Suprapubic skin (tissue), 4 donors: Measurements from ENCODE around the gene USP15. TPM values are rescaled to one million over a fixed set of nuclear protein-coding genes. Genes with fewer than 3 reads are reported as not detected.

ENCODE experiments used
- DNase-seq, 2 donors: peaks; one replicate each; pipeline ENCODE4 v3.0.0-alpha.2; 2019; ENCODE audit warnings: low spot score in 2 of 2
- H3K27ac ChIP-seq: fragments of 200-600 bp; sonication (generic); one replicate; pipeline ENCODE4 v1.5.1; 2019
- H3K27me3 ChIP-seq: fragments of 200-600 bp; sonication (generic); one replicate; pipeline ENCODE4 v1.5.1; 2019
- H3K36me3 ChIP-seq: fragments of 200-600 bp; sonication (generic); one replicate; pipeline ENCODE4 v1.5.1; 2019
- H3K4me1 ChIP-seq: fragments of 200-600 bp; sonication (generic); one replicate; pipeline ENCODE4 v1.5.1; 2019
- H3K4me3 ChIP-seq: fragments of 200-600 bp; sonication (generic); one replicate; pipeline ENCODE4 v1.5.1; 2019; ENCODE audit warnings: mild to moderate bottlenecking
- H3K9me3 ChIP-seq: fragments of 200-600 bp; sonication (generic); one replicate; pipeline ENCODE4 v1.5.1; 2019
- CTCF ChIP-seq, 2 donors: fragments of 200-600 bp in 1 of 2; fragments of 450-650 bp in 1 of 2; sonication (generic) in 1 of 2; IDR thresholded peaks; one replicate each; pipeline ENCODE4 v1.5.1; 2016 to 2019; ENCODE audit warnings: antibody characterized with exemption in 2 of 2, mild to moderate bottlenecking in 1 of 2, moderate library complexity in 1 of 2
- EP300 ChIP-seq: sonication (generic); formaldehyde crosslinking; IDR thresholded peaks from one replicate; pipeline ENCODE4 v1.6.1; 2017; ENCODE audit warnings: antibody characterized with exemption
- POLR2A ChIP-seq, 2 donors: fragments of 450-650 bp; IDR thresholded peaks; one replicate each; pipeline ENCODE4 v1.6.1; 2017; ENCODE audit warnings: antibody characterized with exemption in 2 of 2, mild to moderate bottlenecking in 2 of 2, moderate library complexity in 2 of 2
- POLR2AphosphoS5 ChIP-seq, 3 donors: sonication (generic); formaldehyde crosslinking; IDR thresholded peaks; one replicate each; pipeline ENCODE4 v1.6.1; 2017; ENCODE audit warnings: antibody characterized with exemption in 3 of 3
- WGBS: methylation state at CpG from one replicate; pipeline ENCODE4 v1.1.5; 2018; 5-methylcytosine and 5-hydroxymethylcytosine counted together
- total RNA-seq, 4 donors: library from RNA; depleted of rRNA; stranded (reverse); fragments of >200 nt; gene quantifications; one replicate each; pipeline ENCODE4 v1.1.0, GENCODE V29; 2016

The USP15 gene
- total RNA-seq, 4 donors from 2014 or later, result 59.1 to 141 (median 80.6) TPM

GRCh38 chr12:62232143-62232729 lies 28.0 kb upstream of the USP15 start:
- Histone ChIP-seq H3K4me3 (no peak overlapping the region), H3K27me3 (no peaks in the 10 kb centered on the region), H3K4me1 (no peaks in the 10 kb centered on the region), H3K36me3 (no peaks in the 10 kb centered on the region), H3K9me3 (no peaks in the 10 kb centered on the region), H3K27ac (no peak overlapping the region)
- no peak for TF ChIP-seq CTCF (IDR thresholded peaks at IDR 0.05)
- no peak for TF ChIP-seq EP300
- no peak for TF ChIP-seq POLR2AphosphoS5 (IDR thresholded peaks at IDR 0.05)
- no peak for TF ChIP-seq POLR2A (IDR thresholded peaks at IDR 0.05)
- DNase-seq, result no peak
- 95% methylated on average over 3 of the region's 3 CpGs for WGBS

GRCh38 chr12:62233805-62234204 lies 26.4 kb upstream of the USP15 start:
- H3K27ac ChIP-seq, result no peak overlapping the region
- no peak for TF ChIP-seq EP300
- TF ChIP-seq POLR2A (IDR thresholded peaks at IDR 0.05), result no peak
- TF ChIP-seq CTCF (IDR thresholded peaks at IDR 0.05), result no peak
- no peak for TF ChIP-seq POLR2AphosphoS5 (IDR thresholded peaks at IDR 0.05)
- WGBS, result 100% methylated on average over 2 of the region's 2 CpGs
- H3K27me3 ChIP-seq, result no peaks in the 10 kb centered on the region
- no peaks in the 10 kb centered on the region for H3K4me1 ChIP-seq
- no peak overlapping the region for H3K4me3 ChIP-seq
- no peaks in the 10 kb centered on the region for H3K36me3 ChIP-seq
- no peaks in the 10 kb centered on the region for H3K9me3 ChIP-seq
- no peak for DNase-seq

- 96% methylated on average over 2 of the region's 2 CpGs for WGBS
- Histone ChIP-seq H3K4me1 (no peaks in the 10 kb centered on the region), H3K36me3 (no peaks in the 10 kb centered on the region), H3K9me3 (no peaks in the 10 kb centered on the region), H3K27me3 (no peaks in the 10 kb centered on the region), H3K4me3 (no peak overlapping the region), H3K27ac (no peak overlapping the region)
- TF ChIP-seq CTCF (IDR thresholded peaks at IDR 0.05) (no peak), EP300 (no peak), POLR2AphosphoS5 (IDR thresholded peaks at IDR 0.05) (no peak), POLR2A (IDR thresholded peaks at IDR 0.05) (no peak)
- DNase-seq, result no peak
Observed at GRCh38 chr12:62239571-62239970, 20.6 kb upstream of the USP15 start.

DNA sequence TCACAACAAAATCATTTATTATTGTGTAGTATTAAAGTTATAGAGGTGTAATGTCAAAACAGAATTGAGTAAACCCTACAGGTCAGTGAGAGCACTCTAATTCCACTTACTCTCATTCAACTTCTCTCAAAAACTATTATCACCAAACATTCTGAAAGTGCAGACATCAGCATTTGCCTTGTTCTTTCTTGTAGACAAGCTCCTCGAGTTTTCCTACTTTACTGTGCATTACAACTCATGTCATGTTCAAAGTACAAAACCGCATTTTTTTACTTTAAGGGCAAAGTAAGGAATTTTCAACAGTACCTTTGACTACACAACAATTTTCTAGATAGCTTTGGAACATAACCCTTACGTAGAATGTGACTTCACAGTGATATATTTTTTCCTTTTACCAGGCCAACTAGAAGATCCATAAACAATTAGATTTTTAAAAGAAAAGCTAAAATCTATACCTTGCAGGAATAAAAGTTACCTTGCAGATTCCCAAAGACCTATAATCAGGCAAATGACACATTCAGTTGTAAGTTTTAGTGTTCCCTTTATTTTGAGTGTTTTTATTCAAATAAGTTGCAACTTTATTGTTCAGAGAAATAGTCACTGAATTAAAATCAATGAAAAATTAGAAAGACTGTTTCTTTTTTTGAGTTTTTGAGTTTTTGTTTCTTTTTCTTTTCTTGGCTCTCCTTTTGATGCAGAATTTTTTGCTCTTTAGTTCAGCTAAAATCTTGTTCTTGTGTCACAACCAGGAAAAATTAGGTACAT lies 12.7 kb upstream of the USP15 start:
- peaks cover 20% of the 10 kb centered on the region for H3K4me1 ChIP-seq
- TF ChIP-seq CTCF (IDR thresholded peaks at IDR 0.05) (no peak), POLR2A (IDR thresholded peaks at IDR 0.05) (no peak), EP300 (no peak), POLR2AphosphoS5 (IDR thresholded peaks at IDR 0.05) (no peak)
- 84% methylated on average over 3 of the region's 3 CpGs for WGBS
- no peaks in the 10 kb centered on the region for H3K36me3 ChIP-seq
- no peak for DNase-seq
- no peak overlapping the region for H3K27ac ChIP-seq
- no peaks in the 10 kb centered on the region for H3K27me3 ChIP-seq
- no peaks in the 10 kb centered on the region for H3K9me3 ChIP-seq
- H3K4me3 ChIP-seq, result no peak overlapping the region

DNA sequence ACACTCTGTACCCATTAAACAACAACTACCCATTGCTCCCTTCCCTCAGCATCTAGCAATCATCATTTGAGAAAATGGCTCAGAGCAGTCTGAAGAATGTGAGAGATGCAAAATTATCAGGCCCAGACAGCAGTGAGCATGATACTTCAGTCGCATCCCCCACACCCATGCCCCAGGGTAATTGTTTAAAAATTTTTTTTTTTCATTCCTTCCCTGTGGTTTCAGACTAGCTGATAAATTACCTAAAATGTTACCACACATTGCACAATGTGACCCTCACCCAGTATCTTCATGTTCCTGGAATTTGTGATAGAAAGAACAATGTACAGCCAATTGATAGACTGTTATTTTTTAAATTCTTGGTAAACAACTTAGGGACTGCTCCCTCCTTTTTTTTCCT lies 11.3 kb upstream of the USP15 start:
- no peaks in the 10 kb centered on the region for H3K9me3 ChIP-seq
- H3K27me3 ChIP-seq, result no peaks in the 10 kb centered on the region
- no peak for TF ChIP-seq POLR2AphosphoS5 (IDR thresholded peaks at IDR 0.05)
- H3K4me3 ChIP-seq, result no peak overlapping the region
- peaks cover 20% of the 10 kb centered on the region for H3K4me1 ChIP-seq
- no peak for DNase-seq
- WGBS, result 42% methylated on average over 1 of the region's 1 CpG
- no peaks in the 10 kb centered on the region for H3K36me3 ChIP-seq
- H3K27ac ChIP-seq, result no peak overlapping the region
